Stimulated activated CD4-positive, alpha-beta T cell treated with anti-CD3 and anti-CD28 coated beads, TNF-alpha, amount 100 ng/mL, for 48 hours (primary cell): ENCODE results near the gene ZNF423.

Source experiments
- DNase-seq, 3 donors: peaks; one replicate each; pipeline ENCODE4 v3.0.0-alpha.2; 2020; ENCODE audit warnings: low read depth in 3 of 3

Gene ZNF423

DNA sequence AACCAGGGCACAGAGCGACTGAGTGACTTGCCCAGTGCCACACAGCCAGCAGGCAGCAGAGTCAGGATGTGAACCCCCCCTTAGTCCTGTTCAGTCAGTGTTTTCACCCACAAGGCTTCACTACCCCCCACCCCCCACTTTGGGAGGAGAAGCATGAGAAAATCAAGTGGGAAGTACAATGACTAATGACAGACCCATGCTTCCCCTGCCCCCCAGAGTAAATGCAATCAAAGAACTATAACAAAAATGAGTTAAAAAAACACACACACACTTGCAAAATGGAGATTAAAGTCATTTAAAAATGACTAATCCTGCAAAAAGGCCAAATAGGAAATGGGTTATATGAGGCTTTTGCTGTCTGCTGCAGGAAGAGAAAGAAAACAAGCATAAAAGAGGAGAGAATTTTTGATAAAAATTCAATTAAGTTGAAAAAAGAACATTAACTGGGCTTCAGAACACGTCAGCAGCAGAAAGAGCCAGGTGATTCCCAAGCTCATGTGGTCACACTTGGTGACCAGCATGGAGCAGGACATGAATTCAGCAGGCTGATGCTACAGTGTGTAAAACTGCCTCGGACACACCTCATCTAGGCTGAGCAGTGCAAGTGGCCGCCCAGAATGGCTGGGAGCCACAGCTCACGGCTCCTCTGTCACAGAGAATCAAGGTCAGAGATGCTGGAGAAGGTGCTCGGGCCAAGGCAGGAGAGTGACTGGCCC, 212.3 kb downstream of the ZNF423 start:
- DNase-seq: no peak

DNA sequence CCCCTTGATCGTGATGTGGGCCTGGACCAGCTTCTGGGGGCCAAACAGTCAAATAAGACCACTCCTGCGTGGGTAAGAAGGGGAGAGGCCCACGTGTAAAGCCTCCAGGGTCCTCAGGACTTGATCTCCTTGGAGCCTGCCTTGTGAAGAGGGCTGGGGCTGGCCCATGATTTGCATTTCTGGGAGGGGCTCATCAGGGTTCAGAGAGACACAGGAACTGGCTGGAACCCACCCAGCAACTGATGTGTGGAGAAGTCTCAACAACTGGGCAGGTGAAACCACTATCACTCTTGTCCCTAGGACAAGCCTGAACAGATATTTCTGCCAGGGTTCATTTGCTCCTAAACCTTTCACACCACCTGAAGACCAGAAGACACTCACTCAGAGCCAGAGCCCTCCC, 214.7 kb downstream of the ZNF423 start:
- no peak for DNase-seq

DNA sequence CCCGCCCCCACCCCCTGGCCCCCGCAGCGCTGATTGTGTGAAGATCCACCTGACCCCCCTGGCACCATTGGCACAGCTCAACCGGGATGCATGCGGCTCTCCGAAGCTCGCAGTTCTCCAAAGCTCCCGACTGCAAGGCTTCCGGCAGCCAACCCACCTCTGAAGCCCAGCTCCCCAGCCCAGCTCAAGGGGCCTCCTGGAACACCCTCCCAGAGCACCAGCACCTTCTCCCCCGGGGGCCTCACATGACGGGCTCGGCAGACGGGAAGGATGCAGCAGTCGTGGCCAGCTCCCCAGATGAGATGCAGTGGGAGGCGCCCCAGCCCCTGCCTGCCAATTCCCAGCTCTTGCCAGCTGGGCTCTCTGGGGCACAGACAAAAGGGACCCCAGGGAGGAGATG, 215.3 kb downstream of the ZNF423 start:
- DNase-seq: no peak

DNA sequence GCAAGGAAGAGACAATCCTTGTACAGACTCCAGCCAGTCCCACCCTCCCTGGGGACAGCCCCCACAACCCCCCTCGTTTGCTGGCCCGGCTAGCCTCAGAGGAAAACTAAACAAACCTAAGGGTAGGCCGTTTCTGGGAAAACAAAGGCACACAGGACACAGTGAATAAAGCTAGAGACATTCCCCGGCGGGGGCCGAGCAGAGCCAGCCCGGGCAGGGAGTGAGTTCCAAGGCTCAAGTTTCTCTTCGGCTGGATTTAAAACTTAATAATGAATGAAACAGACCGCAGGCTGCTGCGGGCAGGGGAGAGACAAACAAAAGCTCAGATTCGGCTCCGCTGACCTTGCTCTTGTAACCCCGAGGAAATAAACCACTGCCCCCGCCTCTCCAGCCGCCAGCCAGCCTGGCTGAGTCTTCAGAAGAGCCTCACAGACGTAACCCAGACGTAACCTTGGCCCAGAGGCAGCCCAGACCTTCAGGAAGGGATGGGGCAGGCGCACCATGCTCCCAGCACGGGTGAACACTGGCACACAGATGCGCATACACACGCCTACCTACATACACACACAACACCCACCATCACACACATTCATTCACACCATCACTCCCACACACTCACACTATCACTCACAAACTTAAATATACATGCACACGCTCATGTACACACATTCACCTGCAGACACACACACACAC, 216.0 kb downstream of the ZNF423 start:
- no peak for DNase-seq

DNA sequence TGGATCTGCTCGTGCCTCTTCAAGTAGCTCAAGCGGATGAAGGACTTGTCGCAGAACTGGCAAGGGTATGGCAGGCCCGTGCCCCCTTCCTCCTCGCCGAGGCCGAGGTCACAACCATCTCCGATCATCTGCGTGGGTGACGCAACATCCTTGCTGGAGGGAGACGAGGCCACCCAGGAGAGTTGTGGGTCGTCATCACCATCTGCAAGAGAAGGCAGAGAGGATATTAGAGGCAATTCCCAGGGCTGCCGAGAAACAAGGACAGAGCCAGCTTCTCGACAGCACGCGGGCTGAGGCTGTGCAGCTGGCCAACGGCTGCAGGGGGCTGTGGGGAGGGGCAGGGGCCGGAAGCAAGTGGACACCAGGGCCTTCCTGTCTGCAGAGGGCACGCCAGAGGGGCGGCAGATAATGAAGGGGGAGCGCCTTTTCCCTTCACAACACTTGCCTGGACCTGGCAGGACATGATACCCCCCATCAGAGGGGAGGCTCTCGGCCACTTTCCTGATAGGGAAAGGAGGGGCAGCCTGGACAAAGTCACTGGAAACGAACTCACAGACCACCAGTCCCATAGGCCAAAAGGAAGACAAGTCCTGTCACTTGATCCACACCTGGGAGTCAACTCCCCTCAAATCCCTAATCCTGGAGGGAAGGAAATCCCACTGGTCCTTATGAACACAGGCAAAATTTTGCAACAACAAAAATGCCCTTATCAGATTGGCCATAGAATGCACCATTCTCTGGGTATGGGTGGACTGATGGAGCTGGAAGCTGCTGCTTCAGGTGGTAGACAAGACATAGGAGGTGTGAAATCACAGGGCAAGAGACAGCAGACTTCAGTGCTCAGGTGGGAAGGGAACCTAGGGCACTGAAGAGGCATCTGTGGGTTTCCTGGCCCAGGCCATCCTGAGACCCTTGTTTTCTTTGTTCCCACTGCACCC, 217.0 kb downstream of the ZNF423 start:
- no peak for DNase-seq

DNA sequence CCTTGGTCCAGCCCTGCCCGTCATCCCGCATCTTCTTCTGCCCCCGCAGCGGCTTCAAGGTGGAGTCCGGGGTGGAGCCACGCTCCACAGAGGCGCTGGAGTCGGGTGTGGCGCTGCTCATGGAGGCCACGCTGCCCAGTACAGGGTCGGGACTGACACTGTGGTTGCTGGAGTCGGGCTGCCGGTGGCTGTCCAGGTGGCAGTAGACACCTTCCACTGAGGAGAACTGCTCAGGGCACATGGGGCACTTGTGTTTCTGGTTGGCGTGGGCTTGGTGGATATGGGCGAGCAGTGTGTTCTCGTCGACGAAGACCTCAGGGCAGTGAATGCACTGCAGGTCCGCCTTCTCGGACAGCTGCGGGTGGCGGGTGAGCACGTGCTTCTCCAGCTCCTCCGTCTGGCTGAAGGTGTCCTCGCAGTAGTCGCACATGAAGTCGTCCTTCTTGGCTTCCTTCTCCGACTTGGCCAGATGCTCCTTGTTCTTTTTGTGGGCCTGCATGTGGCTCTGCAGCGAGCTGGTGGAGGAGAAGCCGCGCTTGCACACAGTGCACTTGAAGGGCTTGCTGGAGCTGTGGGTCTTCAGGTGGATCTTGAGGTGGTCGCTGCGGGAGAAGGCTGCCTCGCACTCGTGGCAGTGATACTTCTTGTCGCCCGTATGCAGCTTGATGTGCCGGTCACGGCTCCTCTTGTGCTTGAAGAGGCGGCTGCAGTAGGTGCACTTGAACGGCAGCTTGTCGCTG, 217.8 kb downstream of the ZNF423 start:
- no peak for DNase-seq

DNA sequence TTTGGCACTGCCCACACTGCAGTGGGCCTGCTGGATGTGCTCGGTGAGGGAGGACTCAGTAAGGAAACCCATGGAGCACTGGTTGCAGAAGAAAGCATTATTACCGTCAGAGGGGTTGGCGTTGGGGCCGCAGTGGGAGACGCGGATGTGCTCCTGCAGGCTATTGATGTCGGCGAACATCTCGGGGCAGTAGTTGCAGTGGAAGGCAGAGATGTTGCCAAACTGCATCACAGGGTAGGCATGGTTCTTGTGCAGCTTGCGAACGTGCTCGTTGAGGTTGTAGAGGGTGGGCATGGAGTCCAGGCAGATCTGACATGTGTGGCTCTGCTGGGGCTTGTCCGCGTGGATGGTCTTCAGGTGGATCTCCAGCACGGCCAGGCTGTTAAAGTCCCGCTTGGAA, 218.4 kb downstream of the ZNF423 start:
- no peak for DNase-seq

DNA sequence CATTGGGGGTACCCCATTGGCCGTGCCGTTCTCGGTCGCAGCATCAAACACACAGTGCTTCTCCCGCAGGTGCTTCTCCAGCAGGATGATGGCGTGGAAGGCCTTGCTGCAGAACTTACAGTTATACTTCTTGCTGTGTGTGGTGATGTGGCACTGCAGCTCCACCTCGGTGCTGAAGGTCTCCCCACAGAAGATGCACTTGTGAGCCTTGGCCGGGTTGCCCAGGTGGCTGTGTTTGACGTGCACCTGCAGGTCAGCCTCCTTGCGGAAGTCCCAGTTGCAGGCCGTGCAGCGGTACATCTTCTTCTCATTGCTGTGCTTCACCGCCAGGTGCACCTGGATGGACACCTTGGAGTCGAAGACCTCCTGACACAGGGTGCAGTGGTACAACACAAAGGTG, 219.3 kb downstream of the ZNF423 start:
- no peak for DNase-seq

DNA sequence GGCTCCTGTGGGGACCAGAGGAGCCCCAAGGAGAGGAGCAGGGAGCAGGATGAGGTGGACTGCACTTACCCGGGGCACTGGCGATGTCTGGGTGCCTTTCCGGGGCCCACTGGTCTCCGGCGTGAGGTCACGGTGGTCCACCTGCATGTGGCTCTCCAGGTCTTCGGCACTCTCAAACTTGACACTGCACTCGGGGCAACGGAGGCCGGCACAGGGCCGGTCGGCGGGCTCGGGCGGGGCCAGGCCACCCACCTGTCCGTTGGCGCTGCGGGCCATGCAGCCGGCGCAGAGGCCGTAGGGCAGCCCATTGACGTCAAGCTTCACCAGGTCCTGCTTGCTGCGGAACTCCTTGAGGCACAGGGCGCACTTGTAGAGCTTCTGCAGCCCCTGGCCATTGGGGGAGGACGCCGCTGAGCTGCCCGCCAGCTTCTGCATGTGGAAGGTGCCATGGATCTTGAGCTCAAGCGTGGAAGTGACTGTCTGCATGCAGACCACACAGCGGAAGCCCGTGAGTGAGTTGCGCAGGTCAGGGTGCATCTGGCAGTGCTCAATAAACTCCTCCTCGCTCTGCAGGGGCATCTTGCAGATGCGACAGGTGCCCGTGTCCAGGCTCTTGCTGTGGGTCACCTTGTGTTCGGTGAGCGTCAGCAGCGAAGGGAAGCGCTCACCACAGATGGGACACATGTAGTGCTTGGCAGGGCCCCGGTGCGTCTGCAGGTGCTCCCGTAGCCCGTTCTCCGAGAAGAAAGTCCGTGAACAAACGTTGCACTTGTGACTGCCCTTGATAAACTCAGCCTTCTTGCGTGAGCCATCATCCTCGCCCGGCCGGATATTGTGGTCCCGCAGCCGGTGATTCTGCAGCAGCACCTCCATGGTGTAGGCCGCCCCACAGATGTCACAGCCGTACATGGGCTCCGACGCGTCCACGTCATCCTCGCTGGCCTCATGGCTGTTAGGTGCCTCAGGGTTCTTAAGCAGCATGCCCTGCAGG, 220.0 kb downstream of the ZNF423 start:
- no peak for DNase-seq

DNA sequence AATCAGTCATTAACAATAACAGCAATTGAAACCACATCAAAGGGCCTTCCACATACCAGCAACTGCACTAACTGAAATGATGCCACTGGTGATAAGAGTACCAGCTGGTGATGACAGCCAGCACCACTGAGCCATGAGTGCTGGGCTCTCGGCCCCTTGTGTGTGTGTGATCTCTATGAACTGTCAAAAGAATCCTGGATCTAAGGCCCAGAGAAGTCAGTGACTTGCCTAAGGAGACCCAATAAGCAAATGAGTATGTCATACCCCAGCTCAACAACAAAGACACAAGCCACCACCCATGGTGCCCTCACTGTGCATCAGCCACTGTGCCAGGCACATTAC, 220.9 kb downstream of the ZNF423 start:
- DNase-seq: no peak

DNA sequence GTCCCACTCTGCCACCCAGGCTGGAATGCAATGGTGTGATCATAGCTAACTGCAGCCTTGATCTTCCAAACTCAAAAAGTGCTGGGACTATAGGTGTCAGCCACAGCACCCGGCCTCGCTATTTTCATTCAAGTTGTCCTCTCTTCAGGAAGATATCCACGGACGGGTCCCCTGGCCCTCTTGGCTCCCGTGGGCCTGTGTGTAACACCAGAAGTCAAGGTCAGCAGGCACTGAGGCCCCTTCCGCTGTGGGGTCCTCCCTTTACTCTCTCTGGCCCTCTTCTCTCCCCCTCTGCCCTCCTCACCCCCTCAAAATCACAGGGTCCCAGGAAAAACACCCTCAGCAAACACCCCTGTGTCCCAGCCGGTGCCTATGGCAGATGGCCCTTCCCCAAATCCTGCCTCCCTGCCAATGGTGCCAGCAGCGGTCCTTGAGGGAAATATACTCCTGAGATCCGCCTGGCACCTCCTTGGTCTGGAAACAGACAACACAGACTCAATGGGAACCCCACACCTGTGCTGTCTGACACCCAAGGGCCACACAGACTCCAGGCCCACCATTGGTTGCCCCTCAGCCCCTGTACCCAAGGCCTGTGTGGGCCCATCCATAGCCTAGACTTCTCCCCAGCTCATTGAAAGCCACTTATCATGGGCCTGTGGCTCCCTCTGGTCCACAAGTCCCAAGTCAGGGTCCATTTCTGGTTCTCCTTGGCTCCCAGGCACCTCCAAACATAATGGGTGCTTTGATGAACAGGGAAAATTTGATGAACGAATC, 221.5 kb downstream of the ZNF423 start:
- no peak for DNase-seq

DNA sequence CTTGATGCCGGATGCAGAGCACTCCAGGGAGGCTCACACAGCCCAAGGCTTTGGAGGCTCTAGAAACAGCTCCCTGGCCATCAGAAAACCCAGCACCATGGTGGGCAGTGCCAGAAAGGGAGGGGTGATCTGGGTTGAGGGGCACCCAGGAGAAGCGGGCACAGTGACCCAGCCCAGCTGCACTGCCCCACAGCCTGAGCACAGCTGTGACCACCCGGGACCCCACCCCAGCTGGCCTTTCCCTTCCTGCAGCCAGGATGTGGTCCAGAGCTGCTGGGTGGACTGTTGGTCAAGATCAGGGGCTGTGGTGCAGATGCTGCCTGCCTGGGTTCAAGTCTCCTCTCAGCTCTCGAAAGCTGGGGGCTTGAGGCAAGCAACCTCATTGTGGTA, 223.1 kb downstream of the ZNF423 start:
- DNase-seq: no peak

DNA sequence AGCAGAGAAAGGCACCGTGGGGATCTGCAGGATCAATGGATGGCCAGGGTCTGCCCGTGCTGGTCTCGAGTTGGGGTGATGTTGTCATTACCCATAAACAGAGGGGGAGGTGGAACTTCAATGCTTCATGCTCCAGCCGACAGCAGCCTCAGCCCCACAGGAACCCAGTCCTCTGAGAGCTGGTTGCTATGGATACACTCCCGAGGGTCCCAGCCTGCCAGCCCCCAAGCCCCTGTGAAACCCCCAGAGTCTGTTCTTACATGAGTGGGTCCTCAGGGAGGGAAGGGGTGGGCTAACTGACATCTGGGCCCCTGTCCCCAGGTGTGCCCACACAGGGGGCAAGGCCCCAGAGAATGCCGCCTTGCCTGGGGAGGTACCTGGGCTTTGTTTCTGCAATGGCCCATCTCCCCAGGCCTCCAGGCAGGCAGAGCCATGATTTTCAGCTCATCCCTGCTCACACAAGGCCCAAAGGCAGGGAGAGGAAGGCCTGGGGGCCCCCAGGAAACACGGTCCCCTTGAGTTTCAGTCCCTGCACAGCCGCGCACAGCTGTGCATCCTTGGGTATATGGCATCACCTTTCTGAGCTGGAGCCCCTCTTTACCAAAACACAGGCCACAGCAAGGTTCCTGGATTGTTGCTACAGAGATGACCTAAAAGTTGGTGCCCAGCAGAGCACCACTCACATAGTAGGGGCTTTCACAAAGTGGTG, 223.7 kb downstream of the ZNF423 start:
- no peak for DNase-seq

DNA sequence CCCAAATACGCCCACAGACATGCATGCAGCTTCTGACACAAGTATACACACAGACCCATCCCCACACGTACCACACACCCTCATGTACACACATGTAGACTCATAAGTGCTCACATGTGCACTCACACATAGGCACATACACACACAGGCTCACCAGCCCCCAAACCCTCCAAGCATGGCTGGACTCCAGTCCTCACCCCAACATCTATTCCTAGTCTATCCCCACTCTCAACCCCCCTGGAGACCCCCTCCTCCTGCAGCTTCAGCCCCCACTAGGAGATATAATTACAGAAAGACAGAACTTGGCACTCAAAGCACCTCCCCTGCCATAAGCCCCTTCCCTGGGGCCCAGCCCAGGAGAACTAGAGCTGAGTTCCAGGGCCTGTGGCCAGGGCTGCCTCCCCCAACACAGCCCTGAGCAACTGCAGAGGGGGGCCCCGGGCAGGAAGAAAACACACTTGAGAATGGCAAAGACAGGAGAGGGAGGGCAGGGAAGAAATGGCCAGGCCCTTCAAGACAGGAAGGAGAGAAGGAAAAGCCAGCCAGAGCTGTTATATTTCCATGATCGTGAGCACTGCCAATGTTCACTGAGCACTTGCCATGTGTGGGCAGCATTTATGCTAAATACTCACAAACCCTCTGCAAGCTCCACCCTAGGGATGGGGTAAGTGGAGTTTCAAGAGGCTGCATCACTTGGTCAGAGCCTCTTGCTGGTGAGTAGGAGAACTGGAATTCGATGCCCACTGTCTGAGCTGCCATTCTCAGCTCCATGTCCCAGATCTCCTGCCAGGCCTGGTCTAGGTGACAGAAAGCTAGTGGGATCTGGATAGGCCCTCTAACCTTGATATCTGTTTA, 224.5 kb downstream of the ZNF423 start:
- no peak for DNase-seq

DNA sequence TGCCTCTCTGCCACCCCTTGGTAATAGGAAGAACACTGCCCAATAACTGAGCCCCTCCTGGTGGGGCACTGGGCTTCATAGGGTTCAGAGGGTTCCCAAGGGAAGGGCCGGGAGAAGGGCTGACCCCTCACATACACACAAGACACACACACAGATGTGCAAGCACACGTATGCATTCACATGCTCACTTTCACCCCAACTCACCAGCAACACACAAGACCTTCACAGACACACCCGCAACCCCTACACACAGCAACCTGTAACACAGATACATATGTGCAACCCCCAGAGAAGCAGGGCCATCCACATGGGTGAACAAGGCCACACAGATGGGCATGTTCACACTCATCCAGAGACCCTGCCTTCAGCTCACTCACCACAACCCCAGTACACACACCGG, 225.1 kb downstream of the ZNF423 start:
- DNase-seq: no peak

DNA sequence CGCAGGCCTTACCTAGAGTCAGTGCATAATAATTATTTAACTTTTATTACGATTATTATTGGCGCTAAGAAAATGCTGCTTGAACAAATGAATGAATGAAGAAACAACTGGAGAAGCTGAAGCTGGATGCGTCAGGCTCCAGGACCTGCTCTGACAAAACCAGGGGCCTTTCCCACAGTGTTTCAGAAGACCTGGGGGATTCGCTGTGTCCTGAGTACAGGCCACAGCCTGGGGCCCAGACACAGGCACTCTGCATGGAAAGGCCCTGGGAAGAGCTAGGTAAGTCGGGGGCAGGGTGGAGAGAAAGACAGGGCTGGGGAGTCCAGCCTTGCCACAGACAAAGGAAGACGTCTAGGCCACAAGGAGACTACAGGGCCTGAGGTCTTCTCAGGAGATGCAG, 226.1 kb downstream of the ZNF423 start:
- no peak for DNase-seq

DNA sequence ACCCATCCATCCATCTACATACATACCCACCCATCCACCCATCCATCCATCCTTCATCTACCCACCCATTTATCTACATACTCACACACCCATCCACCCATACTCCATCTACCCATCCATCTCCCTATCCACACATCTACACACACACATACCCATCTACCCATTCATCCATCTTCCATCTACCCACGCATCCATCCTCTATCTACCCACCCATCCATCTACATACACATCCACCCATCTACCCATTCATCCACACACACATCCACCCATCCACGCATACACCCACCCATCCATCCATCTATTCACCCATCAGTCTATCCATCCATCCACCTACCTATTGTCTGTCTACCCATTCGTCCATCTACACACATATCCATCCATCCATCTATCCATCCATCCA, 227.8 kb downstream of the ZNF423 start:
- no peak for DNase-seq

DNA sequence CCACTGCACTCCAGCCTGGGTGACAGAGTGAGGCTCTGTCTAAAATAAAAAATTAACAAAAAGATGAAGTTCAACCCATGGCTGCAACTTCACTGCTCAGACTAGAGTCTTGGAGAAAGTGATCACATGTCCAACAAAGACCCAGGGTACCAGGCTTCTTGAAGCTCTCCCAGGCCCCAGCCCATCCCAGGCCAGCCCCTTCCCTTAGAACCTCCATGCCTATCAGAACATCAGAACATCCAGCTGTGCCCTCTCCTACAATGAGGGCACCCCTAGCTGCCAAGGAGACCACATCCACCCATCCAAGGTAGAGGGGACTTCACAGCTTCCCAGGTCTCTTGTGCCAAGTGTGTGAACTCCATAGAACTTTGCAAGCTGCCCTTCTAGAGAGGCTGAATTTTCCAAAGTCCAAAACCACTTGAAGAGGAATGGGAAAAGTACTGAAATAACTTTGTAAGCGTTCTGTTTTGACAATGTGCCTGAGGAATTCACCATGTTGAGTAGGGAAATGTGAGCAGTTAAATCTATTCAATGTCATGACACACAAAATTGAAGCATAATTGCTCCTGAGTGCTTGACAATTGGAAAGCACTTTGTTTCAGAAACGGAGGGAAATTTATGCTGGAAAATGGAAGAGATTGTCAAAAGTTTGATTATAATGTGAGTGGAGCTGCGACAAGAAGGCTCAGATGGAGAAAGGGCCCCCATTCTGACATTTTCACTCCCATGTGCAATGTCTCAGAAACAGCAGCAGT, 230.4 kb downstream of the ZNF423 start:
- no peak for DNase-seq
